Cerebellar cortex (tissue), 1 donor: Measurements from ENCODE around the gene HUNK.

Experiments
- DNase-seq: peaks from one replicate; pipeline ENCODE4 v3.0.0-alpha.2; 2015; ENCODE audit warnings: low spot score

Gene HUNK

GRCh38 chr21:31959881-31960280, 87.1 kb downstream of the HUNK start:
- no peak for DNase-seq

DNA sequence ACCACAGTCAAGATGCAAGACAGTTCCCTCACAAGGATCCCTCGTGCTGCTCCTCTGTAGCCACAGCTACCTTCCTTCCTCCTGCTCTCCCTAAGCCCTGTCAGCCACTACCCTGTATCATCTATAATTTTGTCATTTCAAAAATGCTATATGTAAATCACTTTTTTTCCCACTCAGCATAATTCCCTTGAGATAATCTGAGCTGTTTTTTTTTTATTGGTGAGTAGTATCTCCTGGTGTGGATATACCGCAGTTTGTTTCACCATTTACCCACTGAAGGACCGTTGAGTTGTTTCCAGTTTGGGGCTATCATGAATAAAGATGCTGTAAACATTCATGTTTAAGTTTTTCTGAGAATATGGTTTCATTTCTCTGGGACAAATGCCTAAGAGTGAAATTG, 88.2 kb downstream of the HUNK start:
- DNase-seq = no peak

DNA sequence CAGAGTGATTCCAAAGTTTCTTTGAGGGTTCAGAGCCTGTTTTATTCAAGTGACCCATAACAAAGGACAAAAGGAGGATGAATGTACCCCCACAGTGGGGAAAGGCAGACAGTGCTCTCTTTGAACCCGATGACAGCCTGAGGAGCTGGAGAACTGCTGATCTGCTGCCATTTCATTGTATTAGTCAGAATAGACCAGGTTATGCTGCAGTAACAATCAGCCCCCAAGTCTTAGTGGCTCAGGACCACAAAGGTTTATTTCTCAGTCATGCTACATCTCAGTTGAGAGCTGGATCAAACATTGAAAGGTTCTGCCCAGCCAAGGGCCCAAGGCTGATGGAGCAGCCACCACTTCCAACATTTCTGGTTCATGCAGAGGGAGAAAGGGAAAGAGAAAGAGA, 88.9 kb downstream of the HUNK start:
- no peak for DNase-seq

DNA sequence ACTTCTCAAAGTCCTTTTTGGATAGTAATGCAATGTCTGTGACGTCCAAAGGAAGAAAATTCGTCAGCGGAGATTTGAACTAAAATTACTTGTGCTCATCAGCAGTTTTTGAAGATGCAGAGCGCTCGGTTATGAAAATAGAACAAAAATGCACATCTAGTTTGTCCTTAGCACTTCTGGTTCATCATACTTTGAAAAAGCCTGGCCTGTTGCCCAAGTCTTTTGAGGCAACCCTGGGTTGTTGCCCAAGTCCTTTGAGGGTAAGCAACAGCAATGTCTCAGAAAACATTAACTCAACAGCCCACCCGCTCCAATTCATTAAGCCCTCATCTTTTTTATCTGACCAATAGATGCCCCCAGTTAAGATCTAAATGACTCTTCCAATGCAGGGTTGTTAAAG, 91.9 kb downstream of the HUNK start:
- DNase-seq = no peak

DNA sequence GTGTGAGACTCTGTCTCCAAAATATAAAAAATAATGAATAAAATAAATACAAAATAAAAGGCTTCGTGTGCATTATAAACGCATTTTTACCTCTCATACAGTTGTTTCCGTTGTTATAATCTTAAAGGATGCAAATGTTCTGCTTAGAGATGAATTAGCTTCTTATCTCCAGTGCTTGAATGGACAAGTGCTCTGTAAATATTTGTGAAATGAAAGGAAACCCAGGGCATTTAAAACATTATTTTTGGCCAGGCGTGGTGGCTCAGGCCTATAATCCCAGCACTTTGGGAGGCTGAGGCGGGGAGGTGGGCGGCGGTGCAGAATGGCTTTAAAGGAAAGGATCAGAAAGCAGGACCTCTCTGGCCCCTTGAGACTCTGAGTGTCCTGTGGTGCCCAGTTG, 94.5 kb downstream of the HUNK start:
- no peak for DNase-seq

- no peak for DNase-seq
Observed at GRCh38 chr21:31972622-31973021, 99.8 kb downstream of the HUNK start.

DNA sequence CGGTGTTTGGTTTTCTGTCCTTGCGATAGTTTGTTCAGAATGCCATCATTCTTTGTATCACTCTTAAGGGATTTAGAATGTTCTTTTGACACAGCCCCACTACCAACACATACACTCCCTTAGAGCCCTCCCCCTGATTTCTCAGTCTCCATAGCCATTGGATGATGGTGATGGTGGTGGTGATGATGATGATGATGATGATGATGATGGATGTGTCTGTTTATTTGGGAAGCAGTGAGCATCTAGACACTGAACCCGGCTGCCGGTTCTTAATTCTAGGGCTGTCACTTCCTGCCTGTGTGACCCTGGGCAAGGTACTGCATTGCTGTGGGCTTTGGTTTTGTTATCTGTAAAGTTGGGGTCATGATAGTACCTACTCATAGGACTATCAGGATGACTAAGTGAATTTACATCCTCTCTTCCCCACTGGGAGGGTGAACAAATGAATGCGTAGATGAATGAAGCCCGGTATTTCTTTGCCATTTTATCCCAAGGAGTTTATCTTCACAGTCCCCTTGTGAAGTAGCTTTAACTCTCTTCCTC, 100.7 kb downstream of the HUNK start:
- DNase-seq = no peak

- no peak for DNase-seq
Observed at GRCh38 chr21:31974454-31974985, 101.7 kb downstream of the HUNK start.

GRCh38 chr21:31975491-31975890, 102.7 kb downstream of the HUNK start:
- no peak for DNase-seq

DNA sequence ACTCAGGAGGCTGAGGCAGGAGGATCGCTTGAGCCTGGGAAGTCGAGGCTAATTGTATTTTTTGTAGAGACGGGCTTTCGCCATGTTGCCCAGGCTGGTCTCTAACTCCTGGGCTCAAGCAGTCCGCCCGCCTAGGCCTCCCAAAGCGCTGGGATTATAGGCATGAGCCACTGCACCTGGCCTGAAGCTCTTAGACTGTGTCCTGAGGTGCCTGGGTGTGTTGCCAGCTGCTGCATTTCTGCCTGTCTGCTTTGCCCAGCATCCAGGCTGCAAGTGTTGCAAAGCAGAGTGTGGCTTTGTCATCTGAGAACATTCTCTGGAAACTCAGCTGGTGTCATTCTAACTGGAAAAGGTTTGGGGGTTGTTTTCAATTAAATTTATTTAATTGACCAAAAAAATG, 105.0 kb downstream of the HUNK start:
- no peak for DNase-seq

DNA sequence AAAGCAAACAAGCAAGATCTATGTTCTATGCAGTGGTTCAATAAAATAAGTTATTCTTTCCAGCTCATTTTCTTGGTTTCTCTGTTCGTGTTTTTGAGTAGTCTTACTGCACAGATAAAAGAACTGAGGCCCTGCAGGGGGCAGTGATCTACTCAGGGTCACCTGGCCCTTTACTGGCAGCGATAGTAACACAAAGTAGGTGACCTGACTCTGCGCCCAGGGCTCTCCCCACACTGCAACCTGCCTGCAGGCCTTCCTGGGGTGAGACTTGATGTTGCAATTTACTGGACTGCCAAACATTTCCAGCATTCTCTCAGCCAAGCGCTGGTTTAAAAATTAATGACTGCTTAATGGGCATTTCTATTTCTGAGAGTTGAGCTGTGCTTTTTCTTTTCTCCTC, 110.3 kb downstream of the HUNK start:
- DNase-seq = no peak

DNA sequence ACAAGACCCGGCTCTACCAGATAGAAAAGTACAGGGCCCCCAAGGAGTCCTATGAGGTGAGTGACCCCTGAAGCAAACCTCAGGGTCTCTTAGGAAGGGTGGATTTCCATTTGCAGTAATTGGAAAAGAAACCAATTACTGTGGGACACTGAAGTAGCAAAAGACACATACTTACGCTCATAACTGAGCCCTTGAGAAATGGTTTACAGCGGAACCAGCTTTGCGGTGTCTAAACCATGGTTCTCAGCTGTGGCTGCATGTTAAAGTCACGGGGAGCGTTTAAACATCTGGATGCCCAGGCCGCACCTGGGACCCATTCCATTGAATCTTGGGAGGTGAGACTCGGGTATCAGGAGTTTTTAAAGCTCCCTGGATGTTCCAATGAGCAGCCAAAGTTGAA, 110.7 kb downstream of the HUNK start:
- DNase-seq = no peak

DNA sequence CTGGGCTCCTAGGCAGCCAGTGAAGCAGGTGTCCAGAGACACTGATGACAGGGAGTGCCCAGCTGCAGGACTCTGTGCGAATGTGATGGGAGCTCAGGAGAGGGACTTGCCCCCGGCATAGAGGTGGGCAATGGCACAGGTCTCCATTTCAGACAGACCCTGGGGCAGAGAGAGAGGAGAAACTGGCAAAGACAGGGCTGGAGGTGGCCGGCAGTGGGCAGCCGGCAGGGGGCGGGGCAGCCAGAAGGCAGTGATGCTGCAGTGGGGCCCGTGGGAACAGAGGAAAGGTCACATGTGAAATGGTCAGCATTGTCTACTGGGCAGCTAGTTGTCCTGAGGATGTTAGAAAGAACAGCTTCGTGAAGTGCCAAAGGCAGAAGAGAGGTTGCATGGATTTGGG, 112.6 kb downstream of the HUNK start:
- DNase-seq = no peak

- no peak for DNase-seq
Observed at GRCh38 chr21:31986035-31986856, 113.4 kb downstream of the HUNK start.

DNA sequence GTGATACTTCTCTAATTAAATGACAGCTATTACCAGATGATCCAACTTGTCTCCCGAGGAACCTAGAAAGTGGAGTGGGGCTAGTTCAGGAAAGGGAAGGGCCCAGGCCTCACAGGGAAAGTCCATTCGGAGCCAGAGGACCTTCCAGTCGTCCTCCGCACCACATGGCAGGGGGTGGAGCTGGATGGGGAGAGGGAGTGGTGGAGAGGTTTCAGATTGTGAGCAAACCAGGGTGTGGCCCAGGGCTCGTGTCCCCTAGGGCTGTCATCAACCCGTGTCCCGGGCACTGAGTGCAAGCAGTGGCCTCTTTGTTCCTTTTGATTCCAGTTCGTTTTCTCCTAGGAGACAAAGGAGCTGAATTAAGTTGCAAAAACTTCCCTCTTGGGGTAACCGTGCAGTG, 114.9 kb downstream of the HUNK start:
- no peak for DNase-seq

- DNase-seq = no peak
Observed at GRCh38 chr21:31988492-31989290, 115.9 kb downstream of the HUNK start.

DNA sequence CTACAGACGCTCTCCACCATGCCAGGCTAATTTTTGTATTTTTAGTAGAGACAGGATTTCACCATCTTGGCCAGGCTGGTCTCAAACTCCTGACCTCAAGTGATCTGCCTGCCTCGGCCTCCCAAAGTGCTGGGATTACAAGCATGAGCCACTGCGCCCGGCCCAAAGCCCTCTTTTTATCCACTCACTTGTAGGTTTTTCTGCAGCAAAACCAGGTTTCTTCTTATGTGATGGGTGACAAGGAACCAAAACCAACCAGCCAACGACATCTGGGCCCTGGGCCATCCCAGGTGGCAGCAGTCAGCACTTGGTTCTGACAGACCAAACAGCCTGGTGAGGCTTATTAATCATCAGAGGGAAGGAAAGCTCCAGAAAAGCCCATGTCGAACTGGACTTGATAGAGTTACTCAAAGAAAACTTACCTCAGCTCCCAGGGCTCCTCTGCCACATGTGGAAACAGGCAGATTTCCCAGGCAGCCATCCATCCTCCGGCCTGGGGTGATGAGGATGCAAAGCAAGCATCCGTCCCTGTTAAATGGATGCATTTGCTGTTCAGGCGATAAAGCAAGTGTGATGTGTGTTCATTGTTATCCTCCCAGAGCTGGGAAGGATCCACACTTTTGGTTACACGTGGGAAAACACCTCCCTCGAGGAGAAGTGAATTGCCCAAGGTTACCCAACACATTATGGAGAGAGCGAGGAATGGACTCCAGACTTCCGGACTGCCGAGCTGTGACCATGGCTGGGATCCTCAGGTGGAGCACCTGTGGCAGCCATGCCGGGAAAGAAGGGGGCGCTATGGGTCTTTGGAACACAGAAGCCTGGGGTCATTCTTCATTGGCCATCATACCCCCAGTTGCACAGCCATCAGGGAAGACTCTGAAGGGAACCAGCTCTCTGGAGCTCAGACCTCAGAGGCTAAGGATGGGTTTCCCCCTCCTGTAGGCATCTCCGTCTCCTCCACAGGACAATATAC, 118.8 kb downstream of the HUNK start:
- DNase-seq = no peak

DNA sequence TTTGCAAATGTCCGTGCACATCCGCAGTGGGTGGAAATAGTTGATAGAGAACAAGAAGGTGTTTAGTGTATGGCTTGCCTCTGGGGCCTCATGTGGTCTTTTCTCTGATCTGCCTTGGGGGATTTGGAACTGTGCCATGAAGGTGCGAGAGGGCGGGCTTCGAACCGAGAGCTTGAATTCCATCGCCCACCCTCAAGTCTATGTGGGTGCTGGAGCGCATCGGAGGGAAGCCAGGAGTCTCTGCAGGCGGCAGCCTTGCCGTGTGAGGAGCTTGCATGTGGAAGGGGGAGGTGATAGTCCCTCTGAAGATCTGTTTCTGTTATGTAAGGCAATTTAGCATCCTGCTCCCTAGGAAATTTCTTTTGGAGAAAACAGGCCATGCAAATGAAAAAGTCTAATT, 119.6 kb downstream of the HUNK start:
- no peak for DNase-seq

- no peak for DNase-seq
Observed at GRCh38 chr21:31993826-31994825, 121.3 kb downstream of the HUNK start.

DNA sequence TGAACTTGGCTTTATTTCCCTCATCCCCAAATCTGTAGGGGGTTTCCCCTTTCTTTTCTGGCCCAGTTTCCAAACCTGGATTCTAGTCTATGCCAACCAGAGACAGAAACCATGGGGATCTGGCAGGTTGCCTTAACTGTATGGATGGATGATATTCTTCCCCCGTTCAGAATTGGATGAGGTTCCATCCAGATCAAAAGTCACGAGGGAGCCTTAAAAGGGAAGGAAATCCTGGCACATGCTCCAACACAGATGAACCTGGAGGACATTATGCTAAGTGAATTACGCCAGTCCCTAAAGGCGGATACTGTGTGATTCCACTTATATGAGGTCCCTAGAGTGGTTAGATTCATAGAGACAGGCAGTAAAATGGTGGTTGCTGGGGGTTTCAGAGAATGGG, 124.4 kb downstream of the HUNK start:
- no peak for DNase-seq
